ENCODE measurements around the gene SNX19.
"Not testable (repeated sequence)": the region's sequence is repeated elsewhere in the genome, so short reads cannot be mapped to it uniquely, and the experiment has no call there.

SNX19 gene

DNA sequence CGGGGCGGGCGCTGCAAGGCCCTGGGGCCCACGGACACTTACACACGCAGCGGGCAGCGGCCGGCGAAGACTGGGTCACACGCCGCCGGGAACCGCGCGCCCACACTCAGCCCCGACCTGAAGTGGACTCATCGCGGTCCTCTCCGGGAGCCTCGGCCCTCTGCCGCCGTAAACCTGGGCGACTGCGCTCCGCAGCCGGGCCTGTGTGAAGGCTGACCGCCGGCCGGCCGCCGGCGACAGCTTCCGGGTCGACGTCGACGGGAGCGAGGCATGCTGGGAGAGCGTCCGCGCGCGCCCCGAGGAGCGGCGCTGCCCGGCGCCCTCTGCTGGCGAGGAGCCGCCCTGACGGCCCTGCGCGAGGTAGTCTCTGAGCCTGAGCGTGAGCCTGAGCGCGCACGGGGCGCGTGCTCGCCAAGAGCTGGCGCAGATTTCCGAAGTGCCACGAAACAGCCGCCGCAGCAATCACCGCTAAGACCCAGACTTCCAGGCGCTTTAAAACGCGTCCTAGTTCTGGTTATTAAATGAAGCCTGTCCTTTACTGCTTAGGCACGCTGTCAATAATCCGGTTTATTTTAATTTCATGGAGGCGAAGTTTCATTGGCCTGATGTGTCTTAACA lies at the start of gene SNX19:
TSS of gene SNX19 (minus strand) at position 242 of the 618 bp plus-strand sequence. CDS start 540 bp downstream, outside the sequence.
- H3K9me3 Mint-ChIP-seq, result no peaks in the 10 kb centered on the region
- H3K4me3 Mint-ChIP-seq, result peak within 1 kb of the TSS; percentile 80
- H3K27ac Mint-ChIP-seq (ENCODE audit: low read depth), result peak within 1 kb of the TSS; percentile 77
- H3K4me1 Mint-ChIP-seq, result peaks cover 24% of the 10 kb centered on the region
- H3K36me3 Mint-ChIP-seq (ENCODE audit: insufficient read depth), result peaks cover 14% of the 10 kb centered on the region
- DNase-seq (ENCODE audit: low spot score in 2 of 2), result peak; percentile 84 to 88
- H3K27me3 Mint-ChIP-seq, result peaks cover 9% of the 10 kb centered on the region
- peak; percentile 99 for ATAC-seq (replicated peaks; ENCODE audit: extremely low read depth, poor library complexity, severe bottlenecking)

GRCh38 chr11:130964058-130964792 lies 47.9 kb upstream of the SNX19 start:
- Mint-ChIP-seq H3K27ac (ENCODE audit: low read depth) (no peak overlapping the region), H3K9me3 (peaks cover 5% of the 10 kb centered on the region), H3K27me3 (peaks cover 34% of the 10 kb centered on the region), H3K4me3 (no peak overlapping the region), H3K4me1 (no peaks in the 10 kb centered on the region), H3K36me3 (ENCODE audit: insufficient read depth) (no peaks in the 10 kb centered on the region)
- ATAC-seq (replicated peaks; ENCODE audit: extremely low read depth, poor library complexity, severe bottlenecking) (no peak), DNase-seq (ENCODE audit: low spot score in 2 of 2) (no peak)

DNA sequence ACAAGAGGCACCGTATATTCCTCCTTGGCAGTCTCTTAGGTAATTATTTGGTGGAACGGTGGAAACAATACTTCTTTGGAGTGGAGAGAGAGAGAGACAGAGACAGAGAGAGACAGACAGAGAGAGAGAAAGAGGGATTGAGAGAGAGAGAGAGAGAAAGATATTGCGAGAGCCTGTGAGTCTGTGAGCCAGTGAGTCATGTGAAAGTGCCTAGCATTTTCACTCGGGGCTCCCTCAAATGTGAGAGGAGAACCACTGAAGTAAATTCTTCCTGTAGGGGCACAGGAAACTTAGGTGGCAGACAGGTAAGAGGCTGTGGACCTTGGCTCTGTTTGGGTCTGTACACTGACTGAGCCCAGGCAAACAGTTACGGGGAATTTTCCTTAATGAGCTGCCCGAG lies 31.6 kb upstream of the SNX19 start:
- Mint-ChIP-seq H3K4me3 (no peak overlapping the region), H3K27me3 (peaks cover 46% of the 10 kb centered on the region), H3K27ac (ENCODE audit: low read depth) (no peak overlapping the region), H3K4me1 (peaks cover 7% of the 10 kb centered on the region), H3K9me3 (no peaks in the 10 kb centered on the region), H3K36me3 (ENCODE audit: insufficient read depth) (no peaks in the 10 kb centered on the region)
- ATAC-seq (replicated peaks; ENCODE audit: extremely low read depth, poor library complexity, severe bottlenecking) (no peak), DNase-seq (ENCODE audit: low spot score in 2 of 2) (no peak)

DNA sequence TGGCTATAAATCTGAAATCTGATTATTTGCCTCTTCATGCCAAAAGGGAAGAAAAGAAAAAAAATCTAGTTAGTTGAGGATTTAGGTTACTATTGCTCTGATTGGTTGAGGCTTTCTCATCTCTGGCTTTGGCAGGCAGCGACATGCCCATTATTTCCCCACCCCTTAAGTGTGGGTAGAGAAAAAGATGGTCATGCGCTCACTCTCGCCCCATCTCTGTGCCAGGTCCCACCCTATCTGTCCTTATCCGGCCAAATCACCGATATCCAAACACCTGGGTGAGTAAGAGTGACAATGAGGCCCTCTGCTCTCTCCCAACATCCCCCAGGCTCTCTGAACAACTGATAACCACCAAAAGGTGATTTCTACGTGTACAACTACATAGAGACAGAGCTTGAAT lies 31.2 kb upstream of the SNX19 start:
- Mint-ChIP-seq H3K4me1 (peaks cover 7% of the 10 kb centered on the region), H3K9me3 (no peaks in the 10 kb centered on the region), H3K27ac (ENCODE audit: low read depth) (no peak overlapping the region), H3K36me3 (ENCODE audit: insufficient read depth) (no peaks in the 10 kb centered on the region), H3K27me3 (peaks cover 46% of the 10 kb centered on the region), H3K4me3 (no peak overlapping the region)
- ATAC-seq (replicated peaks; ENCODE audit: extremely low read depth, poor library complexity, severe bottlenecking) (no peak), DNase-seq (ENCODE audit: low spot score in 2 of 2) (no peak)

DNA sequence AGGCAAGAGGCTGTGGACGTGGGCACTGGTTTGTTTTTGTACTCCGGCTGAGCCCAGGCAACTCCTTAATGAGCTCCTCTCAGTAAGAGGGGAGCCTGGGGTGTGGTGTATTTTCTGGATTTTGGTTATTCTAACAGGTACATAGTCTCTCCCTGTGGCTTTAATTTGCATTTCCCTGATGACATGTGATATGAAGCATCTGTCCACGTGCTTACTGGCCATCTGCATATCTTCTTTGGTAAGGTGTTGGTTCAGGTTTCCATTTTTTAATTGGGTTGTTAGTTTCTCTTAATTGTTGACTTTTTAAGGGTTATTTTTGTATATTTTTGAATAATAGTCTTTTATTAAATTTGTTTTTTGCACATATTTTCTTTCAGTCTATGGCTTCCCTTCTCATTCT lies 30.8 kb upstream of the SNX19 start:
- DNase-seq (ENCODE audit: low spot score in 2 of 2) (no peak), ATAC-seq (replicated peaks; ENCODE audit: extremely low read depth, poor library complexity, severe bottlenecking) (no peak)
- Mint-ChIP-seq H3K9me3 (no peaks in the 10 kb centered on the region), H3K27ac (ENCODE audit: low read depth) (no peak overlapping the region), H3K27me3 (peaks cover 46% of the 10 kb centered on the region), H3K4me1 (peaks cover 7% of the 10 kb centered on the region), H3K4me3 (no peak overlapping the region), H3K36me3 (ENCODE audit: insufficient read depth) (no peaks in the 10 kb centered on the region)

DNA sequence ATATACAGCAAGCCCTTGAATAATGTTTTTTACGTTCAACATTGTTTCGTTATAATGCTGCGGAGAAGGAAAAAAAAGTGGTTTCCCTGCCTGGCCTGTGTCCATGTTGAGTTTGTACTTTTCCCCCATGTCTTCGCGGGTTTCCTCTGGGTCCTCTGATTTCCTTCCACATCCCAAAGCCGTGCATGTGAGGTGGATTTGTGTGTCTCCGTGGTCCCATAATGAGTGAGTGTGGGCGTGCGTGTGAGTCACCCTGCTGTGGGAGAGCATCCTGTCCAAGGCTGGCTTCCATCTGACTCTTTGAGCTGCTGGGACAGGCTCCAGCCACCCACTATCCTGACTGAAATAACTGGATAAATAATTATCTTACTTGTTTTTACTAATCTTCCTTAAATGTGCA lies 29.6 kb upstream of the SNX19 start:
- Mint-ChIP-seq H3K36me3 (ENCODE audit: insufficient read depth) (no peaks in the 10 kb centered on the region), H3K9me3 (no peaks in the 10 kb centered on the region), H3K4me1 (peaks cover 7% of the 10 kb centered on the region), H3K27ac (ENCODE audit: low read depth) (no peak overlapping the region), H3K4me3 (no peak overlapping the region), H3K27me3 (peaks cover 52% of the 10 kb centered on the region)
- no peak for ATAC-seq (replicated peaks; ENCODE audit: extremely low read depth, poor library complexity, severe bottlenecking)
- no peak for DNase-seq (ENCODE audit: low spot score in 2 of 2)

DNA sequence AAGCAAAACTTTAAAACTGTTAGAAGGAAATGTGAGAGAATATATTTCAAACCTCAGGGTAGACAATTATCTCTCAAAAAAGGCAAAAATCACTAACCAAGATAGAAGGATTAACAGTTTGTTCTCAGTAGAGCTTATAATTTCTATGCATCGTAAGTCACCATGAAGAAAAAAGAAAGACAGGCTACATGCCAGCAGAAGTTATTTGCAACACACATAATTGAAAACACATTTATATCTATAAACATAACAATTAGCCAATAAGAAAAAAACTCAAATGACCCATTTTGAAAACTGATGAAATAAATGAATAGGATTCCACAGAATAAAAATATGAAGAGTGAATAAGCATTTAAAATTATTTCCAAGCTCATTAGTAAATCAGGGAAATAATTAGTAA lies 24.4 kb upstream of the SNX19 start:
- no peaks in the 10 kb centered on the region for H3K36me3 Mint-ChIP-seq (ENCODE audit: insufficient read depth)

DNA sequence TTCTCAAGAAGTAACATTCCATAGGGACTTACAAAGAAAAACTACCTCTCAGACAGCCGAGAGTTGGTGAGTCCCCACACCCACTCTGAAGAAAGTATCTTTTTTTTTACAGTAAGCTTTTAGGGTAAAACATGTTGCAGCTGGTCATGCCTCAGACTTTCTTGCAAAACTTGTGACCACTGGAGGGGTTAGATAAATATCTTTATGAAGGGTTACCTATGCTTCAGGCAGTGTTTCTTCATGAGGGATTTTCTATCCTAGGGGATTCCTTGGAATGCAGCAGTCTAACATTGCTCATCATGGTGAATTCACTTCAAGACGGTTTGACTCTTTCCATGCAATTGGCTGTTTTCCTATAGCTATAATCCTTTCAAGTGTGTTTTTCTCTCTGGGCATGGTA lies 20.8 kb upstream of the SNX19 start:
- Mint-ChIP-seq H3K4me3 (no peak overlapping the region), H3K4me1 (no peaks in the 10 kb centered on the region), H3K27me3 (peaks cover 42% of the 10 kb centered on the region), H3K36me3 (ENCODE audit: insufficient read depth) (no peaks in the 10 kb centered on the region), H3K27ac (ENCODE audit: low read depth) (no peak overlapping the region), H3K9me3 (no peaks in the 10 kb centered on the region)
- ATAC-seq (replicated peaks; ENCODE audit: extremely low read depth, poor library complexity, severe bottlenecking) (no peak), DNase-seq (ENCODE audit: low spot score in 2 of 2) (no peak)

More for the DNA sequence above, 24.4 kb upstream of the SNX19 start:
- ATAC-seq (replicated peaks; ENCODE audit: extremely low read depth, poor library complexity, severe bottlenecking) (no peak), DNase-seq (ENCODE audit: low spot score in 2 of 2) (no peak)
- Mint-ChIP-seq H3K27ac (ENCODE audit: low read depth) (no peak overlapping the region), H3K4me1 (no peaks in the 10 kb centered on the region), H3K4me3 (no peak overlapping the region), H3K27me3 (peaks cover 64% of the 10 kb centered on the region), H3K9me3 (no peaks in the 10 kb centered on the region)

DNA sequence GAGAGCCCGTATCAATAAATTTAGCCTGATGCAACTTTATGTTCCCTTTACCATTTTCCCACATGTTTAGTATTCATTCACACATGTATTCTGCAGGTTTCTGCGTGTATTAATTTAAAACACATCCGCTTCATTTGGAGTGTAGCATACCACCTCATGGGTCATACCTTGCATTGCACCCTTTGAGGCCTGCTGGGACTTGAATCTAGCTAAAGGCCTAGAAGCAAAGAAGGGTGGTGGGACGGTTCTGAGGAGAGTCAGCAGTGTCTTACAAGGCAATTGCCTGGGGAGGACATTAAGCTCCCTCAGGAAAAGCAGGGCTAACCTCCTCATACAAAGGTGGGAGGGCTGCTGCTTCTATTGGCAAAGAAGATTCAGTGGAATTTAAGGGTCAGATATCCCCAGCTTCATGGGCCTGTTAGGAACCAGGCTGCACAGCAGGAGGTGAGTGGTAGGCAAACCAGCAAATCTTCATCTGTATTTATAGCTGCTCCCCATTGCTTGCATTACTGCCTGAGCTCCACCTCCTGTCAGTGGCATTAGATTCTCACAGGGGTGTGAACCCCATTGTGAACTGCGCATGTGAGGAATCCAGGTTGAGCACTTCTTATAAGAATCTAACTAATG lies 15.9 kb upstream of the SNX19 start:
- Mint-ChIP-seq H3K9me3 (no peaks in the 10 kb centered on the region), H3K4me3 (no peak overlapping the region), H3K36me3 (ENCODE audit: insufficient read depth) (peaks cover 2% of the 10 kb centered on the region), H3K27me3 (peaks cover 13% of the 10 kb centered on the region), H3K27ac (ENCODE audit: low read depth) (no peak overlapping the region), H3K4me1 (no peaks in the 10 kb centered on the region)
- DNase-seq (ENCODE audit: low spot score in 2 of 2) (no peak), ATAC-seq (replicated peaks; ENCODE audit: extremely low read depth, poor library complexity, severe bottlenecking) (no peak)

DNA sequence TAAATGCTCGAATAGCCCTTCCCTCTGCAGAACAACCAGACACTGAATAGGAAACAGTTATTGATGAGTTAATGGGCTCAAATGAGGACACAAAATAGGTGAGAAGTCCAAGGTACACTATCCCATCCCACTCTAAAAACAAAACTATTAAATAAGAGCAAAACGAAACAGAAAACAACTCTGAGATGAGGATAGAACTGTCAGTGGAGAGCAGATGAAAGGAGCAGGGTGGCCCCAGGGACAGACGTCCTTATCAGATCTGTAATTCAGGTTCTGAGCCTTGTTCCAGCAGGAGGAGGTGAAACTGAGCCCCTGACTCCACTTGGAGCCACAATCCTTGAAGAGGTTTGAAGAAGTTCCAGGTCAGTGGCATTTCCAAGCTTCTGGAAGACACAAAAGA lies 8.5 kb upstream of the SNX19 start:
- Mint-ChIP-seq H3K27ac (ENCODE audit: low read depth) (no peak overlapping the region), H3K36me3 (ENCODE audit: insufficient read depth) (no peaks in the 10 kb centered on the region), H3K4me1 (peaks cover 5% of the 10 kb centered on the region), H3K9me3 (no peaks in the 10 kb centered on the region), H3K4me3 (no peak overlapping the region), H3K27me3 (peaks cover 35% of the 10 kb centered on the region)
- DNase-seq (ENCODE audit: low spot score in 2 of 2) (no peak), ATAC-seq (replicated peaks; ENCODE audit: extremely low read depth, poor library complexity, severe bottlenecking) (no peak)

- ATAC-seq (replicated peaks; ENCODE audit: extremely low read depth, poor library complexity, severe bottlenecking); H3K4me3 Mint-ChIP-seq; DNase-seq (ENCODE audit: low spot score in 2 of 2); H3K9me3 Mint-ChIP-seq; H3K36me3 Mint-ChIP-seq (ENCODE audit: insufficient read depth); H3K27ac Mint-ChIP-seq (ENCODE audit: low read depth): not testable (repeated sequence)
- peaks cover 11% of the 10 kb centered on the region for H3K4me1 Mint-ChIP-seq
- peaks cover 29% of the 10 kb centered on the region for H3K27me3 Mint-ChIP-seq
Measured at GRCh38 chr11:130920612-130921011, 4.3 kb upstream of the SNX19 start.

GRCh38 chr11:130918081-130918480 lies 1.8 kb upstream of the SNX19 start:
- ATAC-seq (replicated peaks; ENCODE audit: extremely low read depth, poor library complexity, severe bottlenecking) (no peak), DNase-seq (ENCODE audit: low spot score in 2 of 2) (no peak)
- no peaks in the 10 kb centered on the region for H3K9me3 Mint-ChIP-seq
- peaks cover 11% of the 10 kb centered on the region for H3K36me3 Mint-ChIP-seq (ENCODE audit: insufficient read depth)
- H3K27me3 Mint-ChIP-seq, result peaks cover 22% of the 10 kb centered on the region
- H3K4me1 Mint-ChIP-seq, result peaks cover 17% of the 10 kb centered on the region
- H3K27ac Mint-ChIP-seq (ENCODE audit: low read depth), result no peak overlapping the region
- no peak overlapping the region for H3K4me3 Mint-ChIP-seq

GRCh38 chr11:130916910-130917309 lies 631 bp upstream of the SNX19 start:
- Mint-ChIP-seq H3K36me3 (ENCODE audit: insufficient read depth) (peaks cover 11% of the 10 kb centered on the region), H3K27ac (ENCODE audit: low read depth) (peak overlapping the region; percentile 77), H3K4me1 (peaks cover 24% of the 10 kb centered on the region), H3K27me3 (peaks cover 15% of the 10 kb centered on the region), H3K9me3 (no peaks in the 10 kb centered on the region), H3K4me3 (peak overlapping the region; percentile 80)
- DNase-seq (ENCODE audit: low spot score in 2 of 2) (no peak), ATAC-seq (replicated peaks; ENCODE audit: extremely low read depth, poor library complexity, severe bottlenecking) (no peak)

Measured in central memory CD8-positive, alpha-beta T cell (primary cell).